ENCODE results near the gene RABGAP1.

The RABGAP1 gene

GRCh38 chr9:123109540-123110279 lies 168.9 kb downstream of the RABGAP1 start:
- Histone ChIP-seq H3K4me1 (ENCODE audit: control insufficient read depth, insufficient read depth, low read length) (peaks cover 2% of the 10 kb centered on the region), H3K9me3 (ENCODE audit: control insufficient read depth in 2 of 2, low read length in 2 of 2) (no peaks in the 10 kb centered on the region), H3K27me3 (ENCODE audit: control insufficient read depth in 1 of 2, insufficient read depth in 2 of 2, low read length in 2 of 2) (no peaks in the 10 kb centered on the region), H3K9ac (ENCODE audit: low read length in 2 of 2) (no peak overlapping the region), H3K27ac (ENCODE audit: low read length) (no peak overlapping the region), H3K36me3 (ENCODE audit: control insufficient read depth in 2 of 2, insufficient read depth in 2 of 2, low read length in 2 of 2) (peaks cover 15 to 38% of the 10 kb centered on the region in 2 donors), H3K4me3 (ENCODE audit: low read length in 2 of 2) (no peak overlapping the region)

GRCh38 chr9:123111427-123112014 lies 170.7 kb downstream of the RABGAP1 start:
- no peak overlapping the region for H3K9ac ChIP-seq (ENCODE audit: low read length in 2 of 2)
- no peaks in the 10 kb centered on the region for H3K27me3 ChIP-seq (ENCODE audit: control insufficient read depth in 1 of 2, insufficient read depth in 2 of 2, low read length in 2 of 2)
- peaks cover 13% of the 10 kb centered on the region for H3K4me1 ChIP-seq (ENCODE audit: control insufficient read depth, insufficient read depth, low read length)
- H3K27ac ChIP-seq (ENCODE audit: low read length), result no peak overlapping the region
- peaks cover 15 to 26% of the 10 kb centered on the region in 2 donors for H3K36me3 ChIP-seq (ENCODE audit: control insufficient read depth in 2 of 2, insufficient read depth in 2 of 2, low read length in 2 of 2)
- no peak overlapping the region for H3K4me3 ChIP-seq (ENCODE audit: low read length in 2 of 2)
- no peaks in the 10 kb centered on the region for H3K9me3 ChIP-seq (ENCODE audit: control insufficient read depth in 2 of 2, low read length in 2 of 2)

- H3K9me3 ChIP-seq (ENCODE audit: control insufficient read depth in 2 of 2, low read length in 2 of 2), result no peaks in the 10 kb centered on the region
- no peaks in the 10 kb centered on the region for H3K27me3 ChIP-seq (ENCODE audit: control insufficient read depth in 1 of 2, insufficient read depth in 2 of 2, low read length in 2 of 2)
- no peak overlapping the region for H3K27ac ChIP-seq (ENCODE audit: low read length)
- no peak overlapping the region for H3K9ac ChIP-seq (ENCODE audit: low read length in 2 of 2)
- H3K4me1 ChIP-seq (ENCODE audit: control insufficient read depth, insufficient read depth, low read length), result peaks cover 14% of the 10 kb centered on the region
- peak overlapping the region in 1 of 2 donors; percentile 3 for H3K4me3 ChIP-seq (ENCODE audit: low read length in 2 of 2)
- peaks cover 15 to 22% of the 10 kb centered on the region in 2 donors for H3K36me3 ChIP-seq (ENCODE audit: control insufficient read depth in 2 of 2, insufficient read depth in 2 of 2, low read length in 2 of 2)
These were observed 171.5 kb downstream of the RABGAP1 start for GRCh38 chr9:123112015-123112975.

- Histone ChIP-seq H3K27me3 (ENCODE audit: control insufficient read depth in 1 of 2, insufficient read depth in 2 of 2, low read length in 2 of 2) (no peaks in the 10 kb centered on the region), H3K9me3 (ENCODE audit: control insufficient read depth in 2 of 2, low read length in 2 of 2) (no peaks in the 10 kb centered on the region), H3K4me1 (ENCODE audit: control insufficient read depth, insufficient read depth, low read length) (peaks cover 21% of the 10 kb centered on the region), H3K27ac (ENCODE audit: low read length) (no peak overlapping the region), H3K9ac (ENCODE audit: low read length in 2 of 2) (no peak overlapping the region), H3K4me3 (ENCODE audit: low read length in 2 of 2) (no peak overlapping the region), H3K36me3 (ENCODE audit: control insufficient read depth in 2 of 2, insufficient read depth in 2 of 2, low read length in 2 of 2) (peaks cover 10 to 15% of the 10 kb centered on the region in 2 donors)
These were observed 172.4 kb downstream of the RABGAP1 start for GRCh38 chr9:123113185-123113584.

GRCh38 chr9:123115146-123115913 lies 174.5 kb downstream of the RABGAP1 start:
- Histone ChIP-seq H3K9me3 (ENCODE audit: control insufficient read depth in 2 of 2, low read length in 2 of 2) (no peaks in the 10 kb centered on the region), H3K27me3 (ENCODE audit: control insufficient read depth in 1 of 2, insufficient read depth in 2 of 2, low read length in 2 of 2) (no peaks in the 10 kb centered on the region), H3K4me1 (ENCODE audit: control insufficient read depth, insufficient read depth, low read length) (peaks cover 37% of the 10 kb centered on the region), H3K36me3 (ENCODE audit: control insufficient read depth in 2 of 2, insufficient read depth in 2 of 2, low read length in 2 of 2) (peaks cover 0 to 2% of the 10 kb centered on the region in 2 donors), H3K4me3 (ENCODE audit: low read length in 2 of 2) (no peak overlapping the region), H3K9ac (ENCODE audit: low read length in 2 of 2) (no peak overlapping the region), H3K27ac (ENCODE audit: low read length) (no peak overlapping the region)

- Histone ChIP-seq H3K9me3 (ENCODE audit: control insufficient read depth in 2 of 2, low read length in 2 of 2) (no peaks in the 10 kb centered on the region), H3K9ac (ENCODE audit: low read length in 2 of 2) (no peak overlapping the region), H3K27me3 (ENCODE audit: control insufficient read depth in 1 of 2, insufficient read depth in 2 of 2, low read length in 2 of 2) (no peaks in the 10 kb centered on the region), H3K4me3 (ENCODE audit: low read length in 2 of 2) (no peak overlapping the region), H3K36me3 (ENCODE audit: control insufficient read depth in 2 of 2, insufficient read depth in 2 of 2, low read length in 2 of 2) (peaks cover 0 to 2% of the 10 kb centered on the region in 2 donors), H3K27ac (ENCODE audit: low read length) (no peak overlapping the region), H3K4me1 (ENCODE audit: control insufficient read depth, insufficient read depth, low read length) (peaks cover 37% of the 10 kb centered on the region)
These were observed 175.2 kb downstream of the RABGAP1 start for GRCh38 chr9:123116036-123116435.

GRCh38 chr9:123119566-123119965 lies 178.7 kb downstream of the RABGAP1 start:
- Histone ChIP-seq H3K36me3 (ENCODE audit: control insufficient read depth in 2 of 2, insufficient read depth in 2 of 2, low read length in 2 of 2) (no peaks in the 10 kb centered on the region), H3K9me3 (ENCODE audit: control insufficient read depth in 2 of 2, low read length in 2 of 2) (no peaks in the 10 kb centered on the region), H3K9ac (ENCODE audit: low read length in 2 of 2) (no peak overlapping the region), H3K4me3 (ENCODE audit: low read length in 2 of 2) (no peak overlapping the region), H3K4me1 (ENCODE audit: control insufficient read depth, insufficient read depth, low read length) (peaks cover 36% of the 10 kb centered on the region), H3K27me3 (ENCODE audit: control insufficient read depth in 1 of 2, insufficient read depth in 2 of 2, low read length in 2 of 2) (no peaks in the 10 kb centered on the region), H3K27ac (ENCODE audit: low read length) (peak overlapping the region; percentile 31)

- Histone ChIP-seq H3K27me3 (ENCODE audit: control insufficient read depth in 1 of 2, insufficient read depth in 2 of 2, low read length in 2 of 2) (no peaks in the 10 kb centered on the region), H3K9me3 (ENCODE audit: control insufficient read depth in 2 of 2, low read length in 2 of 2) (no peaks in the 10 kb centered on the region), H3K9ac (ENCODE audit: low read length in 2 of 2) (no peak overlapping the region), H3K36me3 (ENCODE audit: control insufficient read depth in 2 of 2, insufficient read depth in 2 of 2, low read length in 2 of 2) (no peaks in the 10 kb centered on the region), H3K4me1 (ENCODE audit: control insufficient read depth, insufficient read depth, low read length) (peaks cover 33% of the 10 kb centered on the region), H3K27ac (ENCODE audit: low read length) (peak overlapping the region; percentile 61), H3K4me3 (ENCODE audit: low read length in 2 of 2) (no peak overlapping the region)
These were observed 179.3 kb downstream of the RABGAP1 start for GRCh38 chr9:123120131-123120530.

- no peaks in the 10 kb centered on the region for H3K27me3 ChIP-seq (ENCODE audit: control insufficient read depth in 1 of 2, insufficient read depth in 2 of 2, low read length in 2 of 2)
- H3K36me3 ChIP-seq (ENCODE audit: control insufficient read depth in 2 of 2, insufficient read depth in 2 of 2, low read length in 2 of 2), result no peaks in the 10 kb centered on the region
- H3K4me3 ChIP-seq (ENCODE audit: low read length in 2 of 2), result no peak overlapping the region
- no peak overlapping the region for H3K27ac ChIP-seq (ENCODE audit: low read length)
- H3K4me1 ChIP-seq (ENCODE audit: control insufficient read depth, insufficient read depth, low read length), result peaks cover 25% of the 10 kb centered on the region
- no peaks in the 10 kb centered on the region for H3K9me3 ChIP-seq (ENCODE audit: control insufficient read depth in 2 of 2, low read length in 2 of 2)
- H3K9ac ChIP-seq (ENCODE audit: low read length in 2 of 2), result no peak overlapping the region
These were observed 180.1 kb downstream of the RABGAP1 start for GRCh38 chr9:123120953-123121352.

- H3K27me3 ChIP-seq (ENCODE audit: control insufficient read depth in 1 of 2, insufficient read depth in 2 of 2, low read length in 2 of 2), result no peaks in the 10 kb centered on the region
- H3K27ac ChIP-seq (ENCODE audit: low read length), result no peak overlapping the region
- no peaks in the 10 kb centered on the region for H3K9me3 ChIP-seq (ENCODE audit: control insufficient read depth in 2 of 2, low read length in 2 of 2)
- no peaks in the 10 kb centered on the region for H3K36me3 ChIP-seq (ENCODE audit: control insufficient read depth in 2 of 2, insufficient read depth in 2 of 2, low read length in 2 of 2)
- no peak overlapping the region for H3K4me3 ChIP-seq (ENCODE audit: low read length in 2 of 2)
- H3K9ac ChIP-seq (ENCODE audit: low read length in 2 of 2), result no peak overlapping the region
- peaks cover 24% of the 10 kb centered on the region for H3K4me1 ChIP-seq (ENCODE audit: control insufficient read depth, insufficient read depth, low read length)
These were observed 180.6 kb downstream of the RABGAP1 start for GRCh38 chr9:123121457-123121856.

All from stomach smooth muscle (tissue), 2 donors.